ENCODE measurements around the gene COPE. TPM values are rescaled to one million over a fixed set of nuclear protein-coding genes. Genes with fewer than 3 reads are reported as not detected.

COPE gene
- total RNA-seq, 1 experiment from 2014 or later = 499 TPM

GRCh38 chr19:18851673-18852325 is 67.4 kb downstream of the COPE start:
- no peak for DNase-seq (ENCODE audit: low read depth)

GRCh38 chr19:18850471-18851375 is 68.5 kb downstream of the COPE start:
- DNase-seq (ENCODE audit: low read depth) = no peak

- no peak for DNase-seq (ENCODE audit: low read depth)
Observed at GRCh38 chr19:18849838-18850400, 69.3 kb downstream of the COPE start.

Other genes with a start within 250 kb of the COPE start
- gene CRTC1, start 235.7 kb downstream of the COPE start, total RNA-seq (2014; rRNA removed; shearing (Covaris generic)) = 0.64 and 2.8 TPM in 2 replicates
- not detected in 2 replicates for gene COMP, start 128.1 kb downstream of the COPE start, total RNA-seq (2014; rRNA removed; shearing (Covaris generic))
- gene UPF1, start 87.4 kb downstream of the COPE start, total RNA-seq (2014; rRNA removed; shearing (Covaris generic)) = 85.4 and 131 TPM in 2 replicates
- 0.98 and 1.1 TPM in 2 replicates for gene CERS1, start 23.2 kb downstream of the COPE start, total RNA-seq (2014; rRNA removed; shearing (Covaris generic))
- 75.5 and 76.5 TPM in 2 replicates for gene DDX49, start 328 bp upstream of the COPE start, total RNA-seq (2014; rRNA removed; shearing (Covaris generic))
- gene HOMER3, start 21.8 kb upstream of the COPE start, total RNA-seq (2014; rRNA removed; shearing (Covaris generic)) = 105 and 141 TPM in 2 replicates
- gene SUGP2, start 114.1 kb upstream of the COPE start, total RNA-seq (2014; rRNA removed; shearing (Covaris generic)) = 31.8 and 49.0 TPM in 2 replicates
- gene ARMC6, start 114.2 kb upstream of the COPE start, total RNA-seq (2014; rRNA removed; shearing (Covaris generic)) = 38.2 and 40.3 TPM in 2 replicates
- 8.4 and 10.3 TPM in 2 replicates for gene SLC25A42, start 144.6 kb upstream of the COPE start, total RNA-seq (2014; rRNA removed; shearing (Covaris generic))
- gene TMEM161A, start 219.1 kb upstream of the COPE start, total RNA-seq (2014; rRNA removed; shearing (Covaris generic)) = 27.4 and 33.0 TPM in 2 replicates